Measurements from ENCODE around the gene SLC6A6. TPM values are rescaled to one million over a fixed set of nuclear protein-coding genes. Genes with fewer than 3 reads are reported as not detected.

The SLC6A6 gene
- total RNA-seq, 4 donors from 2014 or later: 4.4 to 10.5 (median 7.7) TPM

- no peaks in the 10 kb centered on the region for H3K4me1 ChIP-seq
- WGBS, 2 donors (ENCODE audit: low coverage in 1 of 2): 77 to 89% methylated on average over 4 to 5 of the region's 5 CpGs
- TF ChIP-seq POLR2AphosphoS5 (IDR thresholded peaks at IDR 0.05) (no peak), POLR2A (IDR thresholded peaks at IDR 0.05) (no peak)
- intact Hi-C loops (cut with DNase I; ENCODE audit: low total_unique reads): no loop called here
- no peak overlapping the region for H3K4me3 ChIP-seq
- H3K9me3 ChIP-seq: no peaks in the 10 kb centered on the region
- in situ Hi-C loops (cut with MboI; ENCODE audit: low pct_ligation_motif_present in 1 of 4, low pct_unique_long_range_greater_than_20kb in 1 of 4, low sequenced_read_pairs in 3 of 4): no loop called here
- no peaks in the 10 kb centered on the region for H3K27me3 ChIP-seq
- peak; percentile 26 for DNase-seq
- no peak overlapping the region for H3K27ac ChIP-seq
- no peaks in the 10 kb centered on the region for H3K36me3 ChIP-seq
These were observed 84.1 kb downstream of the SLC6A6 start for GRCh38 chr3:14486460-14486859.

- H3K27me3 ChIP-seq: no peaks in the 10 kb centered on the region
- TF ChIP-seq CTCF (IDR thresholded peaks at IDR 0.05) (no peak), POLR2A (IDR thresholded peaks at IDR 0.05) (no peak), EP300 (IDR thresholded peaks at IDR 0.05; ENCODE audit: low read depth) (no peak), POLR2AphosphoS5 (IDR thresholded peaks at IDR 0.05) (no peak)
- H3K4me1 ChIP-seq: no peaks in the 10 kb centered on the region
- in situ Hi-C loops (cut with MboI; ENCODE audit: low pct_ligation_motif_present in 1 of 4, low pct_unique_long_range_greater_than_20kb in 1 of 4, low sequenced_read_pairs in 3 of 4) (no loop called here), intact Hi-C loops (cut with DNase I; ENCODE audit: low total_unique reads) (no loop called here)
- no peak overlapping the region for H3K4me3 ChIP-seq
- no peaks in the 10 kb centered on the region for H3K36me3 ChIP-seq
- DNase-seq: no peak
- H3K9me3 ChIP-seq: no peaks in the 10 kb centered on the region
- no peak overlapping the region for H3K27ac ChIP-seq
- 92 to 95% methylated on average over 3 to 8 of the region's 8 CpGs for WGBS, 2 donors (ENCODE audit: low coverage in 1 of 2)
These were observed 84.7 kb downstream of the SLC6A6 start for GRCh38 chr3:14487086-14487485.

GRCh38 chr3:14487821-14488220 is 85.4 kb downstream of the SLC6A6 start:
- Histone ChIP-seq H3K27me3 (no peaks in the 10 kb centered on the region), H3K4me3 (no peak overlapping the region), H3K36me3 (no peaks in the 10 kb centered on the region), H3K4me1 (no peaks in the 10 kb centered on the region), H3K27ac (no peak overlapping the region), H3K9me3 (no peaks in the 10 kb centered on the region)
- in situ Hi-C loops (cut with MboI; ENCODE audit: low pct_ligation_motif_present in 1 of 4, low pct_unique_long_range_greater_than_20kb in 1 of 4, low sequenced_read_pairs in 3 of 4): no loop called here
- intact Hi-C loops (cut with DNase I; ENCODE audit: low total_unique reads): no loop called here
- no peak for TF ChIP-seq EP300 (IDR thresholded peaks at IDR 0.05; ENCODE audit: low read depth)
- TF ChIP-seq CTCF (IDR thresholded peaks at IDR 0.05): no peak
- TF ChIP-seq POLR2A (IDR thresholded peaks at IDR 0.05): no peak
- TF ChIP-seq POLR2AphosphoS5 (IDR thresholded peaks at IDR 0.05): no peak
- WGBS, 2 donors (ENCODE audit: low coverage in 1 of 2): 93% methylated on average over 7 of the region's 7 CpGs; no CpG with 5 or more reads in 1 of the 2 donors
- DNase-seq: no peak

- H3K27me3 ChIP-seq: no peaks in the 10 kb centered on the region
- no peak for DNase-seq
- intact Hi-C loops (cut with DNase I; ENCODE audit: low total_unique reads) (no loop called here), in situ Hi-C loops (cut with MboI; ENCODE audit: low pct_ligation_motif_present in 1 of 4, low pct_unique_long_range_greater_than_20kb in 1 of 4, low sequenced_read_pairs in 3 of 4) (no loop called here)
- TF ChIP-seq POLR2A (IDR thresholded peaks at IDR 0.05) (no peak), CTCF (IDR thresholded peaks at IDR 0.05) (no peak)
- no peaks in the 10 kb centered on the region for H3K9me3 ChIP-seq
- H3K4me1 ChIP-seq: no peaks in the 10 kb centered on the region
- 69 to 73% methylated on average over 2 to 7 of the region's 7 CpGs for WGBS, 2 donors (ENCODE audit: low coverage in 1 of 2)
- no peak overlapping the region for H3K4me3 ChIP-seq
- H3K27ac ChIP-seq: no peak overlapping the region
- no peaks in the 10 kb centered on the region for H3K36me3 ChIP-seq
These were observed 86.1 kb downstream of the SLC6A6 start for GRCh38 chr3:14488286-14489041.

GRCh38 chr3:14489641-14490040 is 87.2 kb downstream of the SLC6A6 start:
- Histone ChIP-seq H3K36me3 (no peaks in the 10 kb centered on the region), H3K27ac (no peak overlapping the region), H3K4me1 (no peaks in the 10 kb centered on the region), H3K27me3 (no peaks in the 10 kb centered on the region), H3K9me3 (no peaks in the 10 kb centered on the region), H3K4me3 (no peak overlapping the region)
- no peak for TF ChIP-seq POLR2A (IDR thresholded peaks at IDR 0.05)
- TF ChIP-seq POLR2AphosphoS5 (IDR thresholded peaks at IDR 0.05): no peak
- no peak for TF ChIP-seq CTCF (IDR thresholded peaks at IDR 0.05)
- TF ChIP-seq EP300 (IDR thresholded peaks at IDR 0.05; ENCODE audit: low read depth): no peak
- in situ Hi-C loops (cut with MboI; ENCODE audit: low pct_ligation_motif_present in 1 of 4, low pct_unique_long_range_greater_than_20kb in 1 of 4, low sequenced_read_pairs in 3 of 4) (no loop called here), intact Hi-C loops (cut with DNase I; ENCODE audit: low total_unique reads) (no loop called here)
- DNase-seq: no peak
- WGBS, 2 donors (ENCODE audit: low coverage in 1 of 2): 87% methylated on average over 7 of the region's 7 CpGs; no CpG with 5 or more reads in 1 of the 2 donors
